ENCODE results near the gene TMEM69.
"Not testable (repeated sequence)": the region's sequence is repeated elsewhere in the genome, so short reads cannot be mapped to it uniquely, and the experiment has no call there.

The TMEM69 gene

GRCh38 chr1:45684402-45684801 is 3.6 kb upstream of the TMEM69 start:
- Histone ChIP-seq H3K27me3 (no peaks in the 10 kb centered on the region), H3K4me1 (no peaks in the 10 kb centered on the region), H3K36me3 (no peaks in the 10 kb centered on the region), H3K9me3 (no peaks in the 10 kb centered on the region), H3K4me3 (ENCODE audit: low read depth, low read length) (peak overlapping the region; percentile 93)
- no peak for DNase-seq
- TF ChIP-seq CTCF (IDR thresholded peaks at IDR 0.05; ENCODE audit: low read depth, low read length): no peak

- H3K9me3 ChIP-seq: no peaks in the 10 kb centered on the region
- no peaks in the 10 kb centered on the region for H3K4me1 ChIP-seq
- no peaks in the 10 kb centered on the region for H3K36me3 ChIP-seq
- H3K27me3 ChIP-seq: no peaks in the 10 kb centered on the region
- DNase-seq: no peak
- H3K4me3 ChIP-seq (ENCODE audit: low read depth, low read length): peak overlapping the region; percentile 93
- no peak for TF ChIP-seq CTCF (IDR thresholded peaks at IDR 0.05; ENCODE audit: low read depth, low read length)
Observed at GRCh38 chr1:45685308-45686014, 2.5 kb upstream of the TMEM69 start.

GRCh38 chr1:45686015-45686287 is 2.0 kb upstream of the TMEM69 start:
- peak; percentile 35 for DNase-seq
- H3K4me3 ChIP-seq (ENCODE audit: low read depth, low read length): peak overlapping the region; percentile 93
- no peaks in the 10 kb centered on the region for H3K9me3 ChIP-seq
- TF ChIP-seq CTCF (IDR thresholded peaks at IDR 0.05; ENCODE audit: low read depth, low read length): no peak
- no peaks in the 10 kb centered on the region for H3K36me3 ChIP-seq
- no peaks in the 10 kb centered on the region for H3K4me1 ChIP-seq
- no peaks in the 10 kb centered on the region for H3K27me3 ChIP-seq

- Histone ChIP-seq H3K9me3 (no peaks in the 10 kb centered on the region), H3K4me3 (ENCODE audit: low read depth, low read length) (peak within 1 kb of the TSS; percentile 93), H3K4me1 (no peaks in the 10 kb centered on the region), H3K36me3 (no peaks in the 10 kb centered on the region), H3K27me3 (no peaks in the 10 kb centered on the region)
- DNase-seq: peak; percentile 93
- TF ChIP-seq CTCF (IDR thresholded peaks at IDR 0.05; ENCODE audit: low read depth, low read length): no peak
Observed at GRCh38 chr1:45686288-45687013, 1.5 kb upstream of the TMEM69 start, which contains the start of gene GPBP1L1. Gene GPBP1L1, minus strand, starts transcription at chr1:45686533. Its CDS starts 27,446 bp downstream, at chr1:45659087.

- peak; percentile 92 for DNase-seq
- Histone ChIP-seq H3K36me3 (no peaks in the 10 kb centered on the region), H3K9me3 (no peaks in the 10 kb centered on the region), H3K27me3 (no peaks in the 10 kb centered on the region), H3K4me3 (ENCODE audit: low read depth, low read length) (peak overlapping the region; percentile 93), H3K4me1 (no peaks in the 10 kb centered on the region)
- TF ChIP-seq CTCF (IDR thresholded peaks at IDR 0.05; ENCODE audit: low read depth, low read length): no peak
Observed at GRCh38 chr1:45687014-45687753, 797 bp upstream of the TMEM69 start.

GRCh38 chr1:45693811-45694210 is 5.8 kb downstream of the TMEM69 start:
- H3K36me3 ChIP-seq, H3K9me3 ChIP-seq: not testable (repeated sequence)

More at GRCh38 chr1:45693811-45694210, 5.8 kb downstream of the TMEM69 start:
- H3K4me3 ChIP-seq (ENCODE audit: low read depth, low read length); H3K4me1 ChIP-seq; DNase-seq; H3K27me3 ChIP-seq: not testable (repeated sequence)

Measured in BE2C (cell line).